Amniotic stem cell (primary cell): ENCODE measurements around the gene TMPRSS9.

Experiments
- DNase-seq: peaks from one replicate; lab custom pipeline; 2025; lab: John Stamatoyannopoulos, UW

The TMPRSS9 gene

DNA sequence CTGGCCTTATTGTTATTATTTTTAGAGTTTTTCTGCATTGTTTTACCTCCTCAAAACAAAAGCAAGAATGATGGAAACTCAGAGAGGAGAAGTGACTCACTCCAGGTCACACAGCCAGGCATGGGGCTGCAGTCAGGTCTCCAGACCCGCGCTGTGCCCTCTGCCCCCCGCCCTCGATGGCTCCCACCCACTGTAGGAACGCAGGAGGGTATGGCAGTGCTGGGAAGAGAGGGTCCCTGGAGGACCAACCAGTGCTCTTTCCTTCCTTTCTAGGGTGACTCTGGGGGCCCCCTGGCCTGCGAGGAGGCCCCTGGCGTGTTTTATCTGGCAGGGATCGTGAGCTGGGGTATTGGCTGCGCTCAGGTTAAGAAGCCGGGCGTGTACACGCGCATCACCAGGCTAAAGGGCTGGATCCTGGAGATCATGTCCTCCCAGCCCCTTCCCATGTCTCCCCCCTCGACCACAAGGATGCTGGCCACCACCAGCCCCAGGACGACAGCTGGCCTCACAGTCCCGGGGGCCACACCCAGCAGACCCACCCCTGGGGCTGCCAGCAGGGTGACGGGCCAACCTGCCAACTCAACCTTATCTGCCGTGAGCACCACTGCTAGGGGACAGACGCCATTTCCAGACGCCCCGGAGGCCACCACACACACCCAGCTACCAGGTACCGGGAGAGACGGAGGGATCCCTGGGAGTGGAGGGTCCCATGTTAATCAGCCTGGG lies 61.7 kb downstream of the TMPRSS9 start:
- DNase-seq, result no peak

DNA sequence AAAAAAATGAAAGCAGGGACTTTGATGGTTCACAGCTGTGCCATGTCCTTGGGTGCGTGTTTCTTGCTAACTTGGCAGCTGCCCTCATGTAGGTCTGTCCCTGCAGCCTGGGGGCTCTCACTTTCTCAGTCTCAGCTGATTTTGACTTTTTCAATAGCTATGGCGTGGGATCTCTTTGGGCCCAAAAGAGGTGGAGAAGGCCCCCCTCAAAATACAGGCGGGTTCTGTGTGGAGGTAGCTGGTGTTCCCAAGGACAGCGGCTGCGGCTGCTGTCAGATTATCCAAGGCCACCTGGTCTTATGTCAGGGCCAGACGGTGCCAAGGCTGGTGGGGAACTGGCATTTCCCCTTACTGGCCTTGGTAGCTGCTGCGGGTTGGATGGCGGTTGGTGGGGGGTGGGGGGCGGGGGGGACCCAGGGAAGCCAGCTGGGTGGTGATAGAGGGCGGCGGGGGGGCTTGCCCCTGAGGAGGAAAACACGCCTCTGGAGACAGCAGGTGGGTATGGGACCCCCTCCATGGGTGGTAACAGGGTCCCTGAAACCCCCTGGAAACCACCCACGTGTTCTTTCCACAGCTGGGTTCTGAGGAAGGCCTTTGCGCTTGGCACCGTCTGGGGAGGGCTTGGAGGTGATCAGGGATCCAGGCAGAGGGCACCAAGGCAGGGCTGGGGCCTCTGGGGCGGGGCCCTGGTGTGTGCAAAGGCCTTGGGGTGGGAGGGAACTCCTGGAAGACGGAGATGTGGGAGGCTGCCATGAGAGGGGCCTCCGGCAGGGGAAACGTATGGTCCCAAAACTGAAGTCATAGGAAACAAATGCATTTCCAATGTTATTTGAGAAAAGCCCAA lies 63.2 kb downstream of the TMPRSS9 start:
- no peak for DNase-seq

DNA sequence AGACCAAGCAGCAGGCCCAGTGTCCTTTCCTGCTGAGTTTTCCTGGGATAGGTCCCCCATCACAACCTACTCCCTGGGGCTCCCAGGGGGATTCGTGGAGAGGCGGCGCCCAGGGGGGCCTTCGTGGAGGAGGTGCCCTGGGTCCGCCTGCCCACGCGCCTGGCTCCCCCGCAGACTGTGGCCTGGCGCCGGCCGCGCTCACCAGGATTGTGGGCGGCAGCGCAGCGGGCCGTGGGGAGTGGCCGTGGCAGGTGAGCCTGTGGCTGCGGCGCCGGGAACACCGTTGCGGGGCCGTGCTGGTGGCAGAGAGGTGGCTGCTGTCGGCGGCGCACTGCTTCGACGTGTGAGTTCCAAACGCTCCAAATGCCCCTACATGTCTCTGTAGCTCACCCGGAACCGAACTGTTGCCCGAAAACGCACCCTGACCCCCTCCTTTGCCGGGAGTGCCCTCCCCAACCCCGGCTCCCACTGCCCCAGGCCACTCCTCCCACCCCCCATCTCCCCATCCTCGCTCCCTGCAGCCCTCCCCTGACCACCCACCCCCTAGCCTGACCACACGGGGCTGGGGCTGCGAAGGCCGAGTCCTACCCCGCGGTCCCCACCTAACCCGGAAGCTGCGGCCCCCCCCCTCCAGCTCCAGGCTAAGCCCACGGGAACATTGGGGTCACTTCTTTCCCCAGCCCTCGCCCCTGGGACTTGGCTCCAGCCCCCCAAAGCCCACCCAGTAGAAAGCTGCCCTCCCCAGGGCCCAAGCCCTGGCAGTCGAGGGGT lies 64.0 kb downstream of the TMPRSS9 start:
- no peak for DNase-seq

DNA sequence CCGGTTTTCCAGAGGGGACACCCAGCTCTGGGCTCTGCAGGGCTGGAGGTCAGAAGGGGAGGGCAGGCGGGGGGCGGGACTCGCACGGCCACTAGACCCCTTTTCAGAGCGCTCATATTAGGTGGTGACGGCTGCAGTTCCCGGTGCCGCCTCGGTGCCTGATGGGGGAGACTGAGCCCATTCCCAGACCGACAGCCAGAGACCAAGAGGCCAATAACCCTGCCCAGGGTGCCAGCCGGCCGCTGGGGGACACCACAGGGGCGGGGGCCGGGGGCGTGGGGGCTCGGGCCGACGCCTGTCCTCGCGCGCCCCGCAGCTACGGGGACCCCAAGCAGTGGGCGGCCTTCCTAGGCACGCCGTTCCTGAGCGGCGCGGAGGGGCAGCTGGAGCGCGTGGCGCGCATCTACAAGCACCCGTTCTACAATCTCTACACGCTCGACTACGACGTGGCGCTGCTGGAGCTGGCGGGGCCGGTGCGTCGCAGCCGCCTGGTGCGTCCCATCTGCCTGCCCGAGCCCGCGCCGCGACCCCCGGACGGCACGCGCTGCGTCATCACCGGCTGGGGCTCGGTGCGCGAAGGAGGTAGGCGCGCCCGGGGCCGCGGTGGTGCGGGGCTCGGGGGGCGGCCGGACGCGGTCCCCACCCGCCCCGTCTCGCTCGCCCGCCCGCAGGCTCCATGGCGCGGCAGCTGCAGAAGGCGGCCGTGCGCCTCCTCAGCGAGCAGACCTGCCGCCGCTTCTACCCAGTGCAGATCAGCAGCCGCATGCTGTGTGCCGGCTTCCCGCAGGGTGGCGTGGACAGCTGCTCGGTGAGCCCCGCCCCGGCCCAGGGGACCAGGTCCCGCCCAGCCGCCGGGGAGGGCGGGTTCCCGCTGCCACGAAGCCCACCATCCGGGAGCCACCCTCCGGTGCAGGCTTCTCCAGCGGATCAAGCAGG lies 64.9 kb downstream of the TMPRSS9 start:
- peak; percentile 5 for DNase-seq

DNA sequence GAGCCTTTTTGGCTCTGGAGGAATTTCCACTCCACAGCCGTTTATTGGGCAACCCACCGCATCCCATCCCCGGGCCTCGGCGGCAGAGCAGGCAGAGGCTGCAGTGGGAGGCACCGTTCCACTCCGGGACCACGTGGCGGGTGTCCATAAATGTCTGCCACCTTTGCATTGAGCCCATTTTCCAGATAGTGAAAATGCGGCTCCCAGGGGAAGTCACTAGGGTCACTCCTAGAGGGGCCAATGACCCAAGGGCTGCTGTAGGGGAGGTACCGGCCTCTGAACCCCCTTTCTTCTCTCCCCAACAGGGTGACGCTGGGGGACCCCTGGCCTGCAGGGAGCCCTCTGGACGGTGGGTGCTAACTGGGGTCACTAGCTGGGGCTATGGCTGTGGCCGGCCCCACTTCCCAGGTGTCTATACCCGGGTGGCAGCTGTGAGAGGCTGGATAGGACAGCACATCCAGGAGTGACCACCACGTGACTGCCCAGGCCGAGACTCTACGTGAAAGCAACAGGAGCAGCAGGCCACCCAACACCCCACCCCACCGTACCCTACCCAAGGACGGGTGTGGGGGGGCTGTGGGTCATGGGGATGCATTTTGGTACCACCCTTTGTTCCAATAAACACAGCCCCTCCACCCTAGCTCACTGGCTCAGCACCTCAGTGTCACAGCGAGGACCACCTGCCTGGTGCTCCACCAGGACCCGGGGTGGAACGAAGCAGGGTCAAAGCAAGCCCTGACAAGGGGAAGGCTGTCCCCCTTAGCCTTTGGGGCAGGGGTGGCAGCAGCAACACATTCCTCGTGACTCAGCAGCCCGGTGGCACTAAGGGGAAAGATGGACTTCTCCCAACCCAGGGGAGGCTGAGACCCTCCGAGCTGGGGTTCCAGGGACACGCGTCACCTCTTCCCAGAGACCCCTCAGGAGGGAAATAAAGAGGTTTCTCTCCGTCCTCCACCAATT lies 65.8 kb downstream of the TMPRSS9 start:
- DNase-seq, result no peak

DNA sequence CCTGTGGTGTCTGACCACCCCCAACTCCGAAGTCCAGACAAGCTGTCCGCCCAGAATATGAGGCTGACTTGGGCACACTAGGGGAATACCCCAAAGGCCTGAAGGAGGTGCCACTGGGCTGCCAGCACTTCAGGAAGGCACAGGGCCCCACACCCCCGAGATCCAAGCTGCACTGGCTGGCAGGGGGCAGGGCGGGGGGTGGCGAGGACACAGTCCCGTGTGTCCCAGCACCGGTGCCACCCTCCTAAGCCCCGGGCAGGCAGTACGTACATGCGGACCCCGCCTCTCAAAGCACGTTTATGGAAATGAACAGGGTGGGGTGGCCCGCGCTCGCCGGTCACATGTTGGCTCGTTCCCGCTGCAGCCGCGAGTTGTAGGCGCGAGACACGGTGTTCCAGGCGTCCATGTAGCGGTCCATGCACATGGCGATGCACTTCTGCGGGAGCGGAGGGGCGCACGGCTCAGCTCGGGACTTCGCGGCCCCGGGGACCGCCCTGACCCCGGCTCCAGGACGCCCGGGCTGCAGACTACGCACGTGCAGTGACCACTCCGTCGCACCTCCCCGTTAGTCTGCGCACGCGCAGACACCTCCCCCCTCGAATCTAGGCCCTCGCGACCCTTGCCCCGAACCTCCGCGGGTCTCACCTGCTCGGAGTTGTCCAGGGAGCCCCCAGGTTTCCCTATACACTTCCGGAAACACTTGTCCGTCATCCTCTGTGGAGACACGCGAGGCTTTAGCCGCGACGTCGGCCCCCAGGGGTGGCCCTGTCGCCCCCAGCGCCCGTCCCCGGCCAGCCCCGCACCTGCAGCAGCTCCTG lies 66.8 kb downstream of the TMPRSS9 start:
- no peak for DNase-seq

DNA sequence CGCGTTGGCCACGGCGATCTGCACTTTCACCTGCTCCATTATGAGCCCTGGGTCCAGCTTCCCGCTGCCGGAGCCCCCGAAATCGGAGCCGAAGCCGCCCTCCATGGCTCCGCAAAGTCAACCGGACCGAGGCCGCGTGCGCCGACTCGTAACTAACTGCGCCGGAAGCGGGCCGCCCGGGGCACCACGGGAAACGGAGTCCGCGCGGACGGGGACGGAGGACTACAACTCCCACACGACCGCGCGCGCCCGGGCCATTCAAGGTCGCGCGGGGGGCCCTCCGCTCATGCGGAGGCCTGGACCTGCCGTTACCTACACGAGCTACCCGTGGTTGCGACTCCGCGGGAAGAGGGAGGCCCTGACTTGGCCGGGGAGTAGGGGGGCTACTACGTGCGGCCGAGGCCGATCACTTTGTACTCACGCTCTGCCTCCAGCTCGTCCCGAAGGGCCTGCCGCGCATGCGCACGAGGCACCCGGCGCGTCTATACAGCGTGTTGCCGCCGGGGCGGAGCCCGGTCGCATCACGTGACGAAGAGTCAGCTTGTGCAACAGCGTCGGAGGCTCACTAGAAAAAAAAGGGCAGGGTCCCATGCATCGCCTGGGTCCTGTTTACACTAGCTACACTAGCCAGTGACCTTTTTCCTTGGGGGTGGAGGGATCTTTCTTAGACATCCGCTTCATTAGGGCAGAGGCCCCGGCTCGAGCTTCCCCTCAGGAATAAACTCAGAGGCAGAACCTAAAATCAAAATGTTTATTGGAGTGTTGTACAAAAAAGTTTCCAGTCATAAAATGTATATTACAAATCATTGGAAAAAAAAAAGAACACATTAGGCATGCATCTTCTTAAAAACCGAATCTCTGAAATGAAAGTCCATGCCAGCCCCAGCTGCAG lies 67.6 kb downstream of the TMPRSS9 start, which contains the start of gene TIMM13:
Gene TIMM13 (minus strand): TSS at position 158 of the 892 bp plus-strand sequence. CDS start 53 bp downstream, at position 105.
- DNase-seq, result peak; percentile 90

DNA sequence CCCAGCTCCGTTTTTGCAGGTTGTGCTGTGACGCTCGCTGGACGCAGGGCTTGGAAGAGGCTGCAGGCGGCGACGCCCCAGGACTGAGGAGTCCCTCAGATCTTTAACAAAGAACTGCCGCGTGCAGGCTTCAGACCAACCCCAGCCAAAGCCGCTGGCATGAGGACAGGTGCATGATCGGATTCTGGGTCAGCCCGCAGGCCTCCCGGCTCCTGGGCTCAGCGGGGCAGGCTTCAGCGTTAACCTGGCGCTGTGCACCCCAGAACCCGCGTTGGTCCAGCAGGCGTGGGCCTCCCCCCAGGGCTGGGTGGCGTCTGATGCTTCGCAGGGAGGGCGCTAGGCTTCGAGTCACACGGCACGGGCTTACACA lies 68.2 kb downstream of the TMPRSS9 start:
- DNase-seq, result no peak

DNA sequence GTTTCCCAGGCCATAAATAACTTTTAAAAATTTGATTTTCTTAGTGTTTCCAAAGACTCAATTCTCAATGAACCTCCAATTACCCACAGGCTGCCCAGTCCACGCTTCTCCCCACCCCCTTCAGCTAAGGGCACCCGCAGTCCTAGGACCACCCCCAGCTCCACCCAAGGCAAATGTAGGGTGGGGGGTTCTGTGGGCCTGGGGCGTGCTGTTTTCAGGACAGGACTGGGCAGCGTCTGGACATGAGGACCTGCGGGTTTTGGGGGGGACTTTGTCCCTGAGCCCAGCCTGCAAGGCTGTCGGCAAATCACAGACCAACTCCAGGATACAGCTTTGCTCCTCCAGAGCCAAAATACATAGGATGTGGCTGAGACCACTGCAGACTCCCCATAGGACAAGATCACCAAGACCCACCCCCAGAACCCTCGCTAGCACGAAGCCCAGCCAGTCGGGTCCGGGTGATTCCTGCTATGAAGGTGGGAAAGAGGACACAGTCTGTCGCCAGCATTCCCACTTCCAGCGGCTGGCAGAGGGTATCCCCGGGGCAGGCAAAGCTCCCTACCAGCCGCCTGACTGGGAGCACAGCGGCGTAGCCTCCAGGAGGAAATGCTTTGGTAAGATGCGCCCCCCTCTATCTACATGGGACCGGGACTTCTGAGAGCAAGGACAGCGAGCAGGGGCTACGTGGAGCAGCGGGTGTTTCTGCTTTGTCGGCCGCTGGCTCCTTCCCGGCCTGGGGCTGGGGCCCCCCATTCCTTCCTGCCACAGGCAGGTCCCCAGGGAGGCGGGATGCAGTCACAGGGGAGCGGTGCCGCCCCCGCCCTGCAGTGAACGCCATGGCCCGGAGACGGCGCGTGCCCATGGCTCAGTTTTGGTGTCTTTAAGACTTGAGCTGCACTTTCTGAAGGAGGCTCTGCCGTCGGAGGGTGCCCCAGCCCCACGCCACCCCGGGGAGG lies 69.0 kb downstream of the TMPRSS9 start:
- no peak for DNase-seq

DNA sequence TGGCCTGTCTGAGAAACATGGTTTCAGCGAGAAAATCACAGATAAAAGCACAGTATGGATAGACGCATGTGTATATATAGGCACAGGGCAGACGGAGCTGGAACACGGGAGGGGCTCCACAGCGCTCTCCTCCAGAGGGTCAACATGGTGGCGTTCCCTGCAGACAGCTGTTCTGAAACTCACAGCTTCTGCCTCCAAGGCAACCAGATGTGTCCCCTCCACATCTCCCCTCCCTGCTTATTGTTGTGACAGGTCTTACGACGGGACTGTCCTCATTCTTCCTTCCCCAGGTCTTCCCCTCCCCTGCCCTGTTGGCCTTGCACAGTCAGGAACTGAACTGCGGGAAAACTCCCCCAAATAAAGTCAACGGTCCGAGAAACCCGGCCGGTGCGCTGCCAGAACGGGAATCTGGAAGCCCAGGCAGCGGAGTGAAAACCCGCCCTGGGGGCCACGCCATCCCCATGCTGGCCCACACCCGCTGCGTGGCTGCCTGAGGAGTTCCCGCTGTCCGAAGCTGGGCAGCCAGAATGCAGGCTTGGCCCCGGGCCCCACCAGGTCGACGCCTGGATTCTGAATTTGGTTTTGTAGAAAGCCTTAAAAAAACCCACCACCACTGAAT lies 70.0 kb downstream of the TMPRSS9 start:
- DNase-seq, result no peak

DNA sequence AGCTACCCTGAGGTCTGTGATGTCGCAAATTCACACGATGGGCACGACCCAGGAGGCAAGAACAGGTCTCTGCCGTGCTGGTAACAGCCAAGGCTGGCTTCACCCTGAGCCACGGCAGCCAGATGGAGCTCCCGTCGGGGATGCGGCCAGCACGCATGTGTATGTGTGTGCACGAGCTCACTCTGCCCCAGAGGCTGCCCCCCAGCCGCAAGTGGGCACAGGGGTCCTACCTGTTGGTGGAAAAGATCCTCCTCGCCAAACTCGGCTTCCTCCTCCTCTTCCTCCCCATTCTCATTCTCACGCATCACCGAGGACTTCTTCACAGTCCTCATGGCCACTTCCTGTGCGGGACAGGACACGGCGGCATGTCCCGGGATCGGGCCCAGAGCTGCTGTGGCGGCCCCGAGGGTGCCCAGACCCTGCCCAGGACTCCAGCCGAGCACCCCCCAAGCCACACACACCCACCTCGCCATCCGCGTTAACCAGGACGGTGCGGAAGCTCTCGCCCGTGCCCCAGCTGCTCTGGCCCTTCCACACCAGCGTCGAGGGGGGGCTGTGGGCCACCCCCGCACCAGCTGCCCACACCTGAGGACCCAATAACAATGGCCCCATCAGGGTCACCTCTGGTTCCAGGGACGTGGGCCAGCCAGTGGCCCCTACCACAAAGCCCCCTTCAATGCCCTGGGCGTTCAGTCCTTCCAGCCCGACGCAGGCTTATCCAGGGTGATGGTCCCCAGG lies 71.4 kb downstream of the TMPRSS9 start:
- no peak for DNase-seq

DNA sequence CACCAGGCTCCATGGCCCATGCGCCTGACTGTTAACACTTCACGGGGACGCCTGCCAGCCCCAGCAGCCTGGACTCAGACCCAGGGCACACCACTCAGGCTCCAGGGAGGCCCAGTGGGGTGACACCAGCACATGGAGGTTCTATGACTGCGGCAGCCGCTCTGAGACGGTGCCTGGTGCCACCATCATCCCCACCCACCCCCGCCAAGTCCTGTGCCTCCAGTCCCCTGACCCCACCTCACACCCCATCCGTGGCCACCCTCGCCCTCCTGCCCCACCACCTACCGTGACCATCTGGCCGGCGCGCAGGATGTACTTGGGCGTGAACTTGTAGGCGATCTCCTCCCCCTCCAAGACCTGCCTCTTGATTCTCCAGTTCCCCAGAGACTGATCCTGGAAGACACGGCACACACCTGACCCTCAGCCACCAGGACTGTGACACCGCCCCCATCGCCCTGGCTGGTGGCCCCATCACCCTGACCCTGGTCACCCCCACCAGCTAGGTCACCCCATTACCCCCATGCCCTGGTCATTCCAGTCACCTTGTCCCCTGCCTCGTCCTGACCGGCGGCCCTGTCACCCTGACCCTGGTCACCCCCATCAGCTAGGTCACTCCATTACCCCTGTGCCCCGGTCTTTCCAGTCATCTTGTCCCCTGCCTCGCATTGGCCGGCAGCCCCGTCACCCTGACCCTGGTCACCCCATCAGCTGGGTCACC lies 72.2 kb downstream of the TMPRSS9 start:
- no peak for DNase-seq

DNA sequence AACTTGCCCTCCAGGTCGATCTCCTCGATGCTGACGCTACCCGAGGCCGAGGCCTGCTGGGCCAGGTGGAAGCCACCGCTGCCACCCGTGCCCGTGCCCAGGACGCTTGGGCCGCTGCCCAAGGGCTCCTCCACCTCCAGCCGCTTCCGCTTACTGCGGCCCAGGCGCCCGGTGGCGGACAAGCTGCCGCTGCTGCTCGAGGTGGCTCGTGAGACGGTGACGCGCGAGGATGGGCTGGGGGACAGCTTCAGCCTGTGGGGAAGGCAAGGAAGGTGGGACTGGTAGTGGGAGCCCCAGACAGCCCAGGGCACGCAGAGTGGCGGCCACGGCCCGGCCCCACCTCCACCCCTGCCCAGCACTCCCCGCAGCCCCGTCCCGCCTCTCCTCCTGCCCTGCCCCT lies 73.8 kb downstream of the TMPRSS9 start:
- DNase-seq, result no peak

DNA sequence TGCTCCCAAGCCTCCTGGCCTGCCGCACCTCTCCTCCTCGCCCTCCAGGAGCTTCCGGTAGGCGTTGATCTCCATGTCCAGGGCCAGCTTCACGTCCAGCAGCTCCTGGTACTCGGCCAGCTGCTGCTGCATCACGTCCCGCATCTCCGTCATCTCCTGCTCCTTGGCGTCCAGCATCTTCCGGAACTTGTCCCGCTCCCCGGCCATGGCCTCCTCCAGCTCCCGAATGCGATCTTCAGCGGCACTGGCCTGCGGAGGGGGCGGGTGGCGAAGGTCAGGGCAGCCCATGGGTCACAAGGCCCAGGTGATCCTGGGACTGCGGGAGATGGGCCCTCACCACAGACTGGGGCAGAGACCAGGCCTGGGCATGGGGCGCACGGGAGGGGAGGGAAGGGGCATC lies 74.2 kb downstream of the TMPRSS9 start:
- no peak for DNase-seq

DNA sequence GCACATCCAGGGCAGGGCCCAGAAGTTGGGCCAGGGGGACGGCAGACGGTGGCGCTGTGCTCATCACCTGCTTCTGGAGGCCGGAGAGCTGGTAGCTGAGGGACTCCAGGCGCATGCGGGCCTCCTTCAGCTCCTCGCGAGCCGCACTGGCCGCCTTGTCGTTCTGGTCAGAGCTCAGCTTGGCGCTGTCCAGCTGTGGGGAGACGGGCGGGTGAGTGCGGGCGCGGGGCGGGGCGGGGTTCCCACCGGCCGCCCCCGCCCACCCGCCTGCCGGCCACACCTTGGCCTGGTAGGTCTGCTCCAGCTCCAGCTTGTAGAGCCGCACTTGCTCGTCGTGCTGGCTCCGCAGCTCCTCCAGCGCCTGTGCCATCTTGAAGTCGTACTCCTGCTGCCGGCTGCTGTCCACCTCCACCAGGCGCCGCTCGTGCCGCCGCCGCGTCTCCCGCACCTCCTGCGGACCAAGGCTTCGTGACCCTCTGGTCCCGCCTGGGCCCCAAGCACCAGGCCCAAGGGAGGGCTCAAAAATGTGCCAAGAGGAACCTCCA lies 74.7 kb downstream of the TMPRSS9 start:
- DNase-seq, result no peak
